Muscle of leg (tissue), 11 donors: ENCODE measurements around the gene NRG3. TPM values are rescaled to one million over a fixed set of nuclear protein-coding genes. Genes with fewer than 3 reads are reported as not detected.

ENCODE experiments used
- DNase-seq: peaks from one replicate; pipeline ENCODE4 v3.0.0; 2013
- H3K27ac ChIP-seq: one replicate; pipeline ENCODE4 v1.5.1; 2013; ENCODE audit warnings: mild to moderate bottlenecking, low read length, control low read depth
- H3K27me3 ChIP-seq: one replicate; pipeline ENCODE4 v1.6.1; 2013; ENCODE audit warnings: low read length; ENCODE audit not compliant: control insufficient read depth, insufficient read depth
- H3K36me3 ChIP-seq: one replicate; pipeline ENCODE4 v1.6.1; 2013; ENCODE audit warnings: low read length; ENCODE audit not compliant: control insufficient read depth, insufficient read depth
- H3K4me1 ChIP-seq: one replicate; pipeline ENCODE4 v1.6.1; 2013; ENCODE audit warnings: low read length; ENCODE audit not compliant: control insufficient read depth, insufficient read depth
- H3K4me3 ChIP-seq: one replicate; pipeline ENCODE4 v1.5.1; 2013; ENCODE audit warnings: low read length, control low read depth
- H3K9me3 ChIP-seq: replicated peaks from 2 replicates; pipeline ENCODE4 v1.6.1; 2013; ENCODE audit warnings: low read depth, low read length; ENCODE audit not compliant: control insufficient read depth
- WGBS: methylation state at CpG from one replicate; pipeline ENCODE4 v1.1.5; 2013; ENCODE audit warnings: missing lambda C conversion rate; ENCODE audit not compliant: insufficient coverage; 5-methylcytosine and 5-hydroxymethylcytosine counted together
- polyA plus RNA-seq, 8 donors: library from polyadenylated mRNA; unstranded; fragments of 120-200 nt; gene quantifications; one replicate each; pipeline versions ENCODE4 v1.2.1 to v1.2.3, GENCODE V29; 2013; ENCODE audit warnings: inconsistent platforms in 1 of 8, low replicate concordance in 1 of 8; ENCODE audit not compliant: insufficient read length in 8 of 8, insufficient read depth in 1 of 8
- total RNA-seq: library from RNA; stranded (reverse); fragments of 120-200 nt; gene quantifications from one replicate; pipeline ENCODE4 v1.2.4, GENCODE V29; 2013

The NRG3 gene
- total and polyA plus RNA-seq, 9 donors, result 0.04 to 0.60 (median 0.18) TPM

DNA sequence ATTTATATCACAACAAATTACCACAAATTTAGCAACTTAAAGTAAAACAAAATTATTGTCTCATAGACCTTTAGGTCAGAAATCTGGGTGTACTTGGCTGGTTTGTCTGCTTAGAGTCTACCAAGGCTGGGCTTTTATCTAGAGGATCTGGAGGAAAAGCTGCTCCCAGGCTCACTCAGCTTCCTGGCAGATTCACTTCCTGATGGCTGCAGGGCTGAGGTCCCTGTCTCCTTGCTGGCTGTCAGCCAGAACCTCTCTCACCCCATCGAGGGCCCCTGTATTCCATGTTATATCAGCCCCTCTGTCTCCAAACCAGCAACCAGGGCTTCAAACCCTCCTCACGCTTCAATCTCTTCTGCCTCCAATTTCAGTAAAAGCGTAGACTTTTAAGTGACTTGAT, 734.9 kb downstream of the NRG3 start:
- 10% methylated on average over 1 of the region's 3 CpGs for WGBS
- peaks cover 2% of the 10 kb centered on the region for H3K9me3 ChIP-seq

DNA sequence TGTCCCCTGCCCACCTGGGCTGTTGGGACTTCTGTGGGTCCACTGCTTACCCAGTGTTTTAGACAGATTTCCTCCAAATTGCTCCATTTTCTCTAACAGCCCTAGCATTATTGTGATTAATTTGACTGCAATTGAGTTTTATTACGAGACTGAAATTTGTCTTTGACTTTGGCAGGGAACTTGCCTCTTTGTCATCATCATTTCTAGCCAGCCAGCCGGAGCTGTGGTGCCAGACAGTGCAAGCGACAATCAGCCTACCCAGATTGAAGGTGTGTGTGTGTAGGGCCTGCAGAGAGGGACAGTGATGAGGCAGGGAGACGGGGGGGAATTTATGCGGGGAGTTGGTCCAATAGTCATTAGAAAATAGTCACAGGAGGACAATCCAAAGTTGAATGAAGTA, 743.0 kb downstream of the NRG3 start:
- H3K4me1 ChIP-seq, result no peaks in the 10 kb centered on the region
- no peak overlapping the region for H3K27ac ChIP-seq
- H3K4me3 ChIP-seq, result no peak overlapping the region
- WGBS, result no CpG with 5 or more reads among the region's 5 CpGs
- DNase-seq, result no peak
- no peaks in the 10 kb centered on the region for H3K9me3 ChIP-seq
- H3K27me3 ChIP-seq, result no peaks in the 10 kb centered on the region
- no peaks in the 10 kb centered on the region for H3K36me3 ChIP-seq

More for the DNA sequence above, 734.9 kb downstream of the NRG3 start:
- no peaks in the 10 kb centered on the region for H3K27me3 ChIP-seq
- H3K4me1 ChIP-seq, result no peaks in the 10 kb centered on the region
- H3K36me3 ChIP-seq, result no peaks in the 10 kb centered on the region
- H3K27ac ChIP-seq, result no peak overlapping the region
- no peak for DNase-seq
- H3K4me3 ChIP-seq, result no peak overlapping the region

DNA sequence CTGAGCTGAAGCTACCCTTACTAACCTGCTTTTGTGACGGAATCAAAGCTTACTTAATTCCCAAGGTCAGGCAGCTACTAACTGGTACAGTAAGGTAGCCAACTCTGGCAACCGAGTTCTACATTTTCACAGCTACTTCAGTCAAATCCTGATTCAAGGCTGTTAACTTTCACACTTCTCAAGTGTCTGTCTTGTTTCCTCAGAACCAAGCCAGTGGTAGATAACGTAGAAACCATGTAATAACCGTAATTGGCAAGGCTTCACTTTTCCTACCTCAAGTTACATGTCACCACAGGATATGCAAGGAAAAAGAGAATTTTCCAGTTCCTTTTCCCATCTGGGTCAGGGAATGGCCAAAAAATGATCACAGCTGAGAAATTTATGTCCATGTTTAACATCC, 746.7 kb downstream of the NRG3 start:
- no peaks in the 10 kb centered on the region for H3K27me3 ChIP-seq
- H3K27ac ChIP-seq, result no peak overlapping the region
- H3K9me3 ChIP-seq, result no peaks in the 10 kb centered on the region
- no peak for DNase-seq
- no peaks in the 10 kb centered on the region for H3K36me3 ChIP-seq
- 33% methylated on average over 3 of the region's 4 CpGs for WGBS
- H3K4me1 ChIP-seq, result no peaks in the 10 kb centered on the region
- no peak overlapping the region for H3K4me3 ChIP-seq

DNA sequence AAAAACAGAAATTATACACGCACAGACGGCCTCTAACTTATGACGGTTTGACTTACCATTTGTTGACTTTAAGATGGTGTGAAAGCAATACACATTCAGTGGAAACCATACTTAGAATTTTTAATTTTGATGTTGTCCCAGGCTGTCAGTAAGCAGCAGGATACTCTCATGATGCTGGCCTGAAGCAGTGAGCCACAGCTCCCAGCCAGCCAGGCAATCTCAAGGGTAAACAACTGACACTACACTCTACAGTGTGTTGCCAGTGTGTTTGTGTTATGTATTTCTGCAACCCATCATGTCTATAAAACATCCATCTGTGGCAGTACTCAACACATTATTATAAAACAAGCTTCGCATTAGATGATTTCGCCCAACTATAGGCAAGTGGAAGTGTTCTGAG, 747.5 kb downstream of the NRG3 start:
- no peaks in the 10 kb centered on the region for H3K4me1 ChIP-seq
- H3K9me3 ChIP-seq, result no peaks in the 10 kb centered on the region
- no peak overlapping the region for H3K4me3 ChIP-seq
- no peaks in the 10 kb centered on the region for H3K27me3 ChIP-seq
- no peak for DNase-seq
- H3K27ac ChIP-seq, result no peak overlapping the region
- no CpG with 5 or more reads among the region's 5 CpGs for WGBS
- H3K36me3 ChIP-seq, result no peaks in the 10 kb centered on the region

DNA sequence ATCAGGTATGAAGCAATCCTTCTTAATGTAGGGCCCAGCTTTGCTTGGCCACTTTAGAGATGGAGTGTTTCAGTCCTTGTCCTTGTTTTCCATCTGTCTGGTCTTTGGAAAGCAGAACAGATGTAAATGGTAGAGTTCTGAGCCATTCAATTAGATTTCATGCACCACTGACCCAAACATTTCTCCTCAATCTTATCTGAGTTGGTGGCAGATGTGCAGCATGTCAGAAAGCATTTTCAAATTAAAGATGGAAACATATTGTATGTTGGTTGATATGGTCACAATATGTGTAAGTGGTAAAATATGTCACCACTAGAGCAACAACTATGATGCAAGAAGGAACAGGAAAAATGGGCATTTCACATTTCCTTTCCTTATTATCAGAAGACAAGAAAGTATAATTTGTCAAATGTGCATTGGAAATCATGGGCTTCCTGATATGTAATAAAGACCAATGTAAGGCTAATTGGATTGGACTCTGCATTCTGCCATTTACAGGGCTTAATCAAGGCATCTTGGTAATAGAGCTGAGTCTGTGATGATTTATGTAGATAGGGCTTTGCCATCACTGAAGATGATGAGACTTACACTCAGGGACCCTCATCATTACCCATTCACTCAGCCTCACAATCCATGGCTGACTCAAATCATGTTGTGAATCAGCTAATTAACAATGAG, 750.7 kb downstream of the NRG3 start:
- H3K36me3 ChIP-seq, result no peaks in the 10 kb centered on the region
- no peak overlapping the region for H3K4me3 ChIP-seq
- no peaks in the 10 kb centered on the region for H3K4me1 ChIP-seq

DNA sequence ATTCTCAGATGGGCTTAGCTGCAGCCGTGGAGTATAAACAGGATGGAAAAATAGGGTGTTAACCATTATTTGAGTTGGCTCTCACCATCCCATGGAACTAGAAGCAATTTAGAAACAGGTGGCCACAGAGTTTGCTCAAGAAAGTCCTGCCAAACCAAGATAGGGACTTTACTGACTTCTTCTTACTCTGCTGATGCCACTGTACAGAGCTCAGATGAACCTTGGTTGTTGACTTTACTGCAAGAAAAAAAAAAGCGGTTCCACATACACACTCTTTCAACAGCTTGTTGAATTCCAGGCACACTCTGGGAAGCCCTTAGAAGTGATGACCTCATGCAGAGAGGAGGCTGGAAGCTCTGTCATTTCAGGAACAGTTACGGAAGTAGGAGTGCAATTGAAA, 753.4 kb downstream of the NRG3 start:
- Histone ChIP-seq H3K4me1 (no peaks in the 10 kb centered on the region), H3K27me3 (no peaks in the 10 kb centered on the region), H3K4me3 (no peak overlapping the region), H3K27ac (no peak overlapping the region), H3K9me3 (no peaks in the 10 kb centered on the region), H3K36me3 (no peaks in the 10 kb centered on the region)
- WGBS, result no CpG with 5 or more reads among the region's 3 CpGs
- peak; percentile 14 for DNase-seq

More for the DNA sequence above, 750.7 kb downstream of the NRG3 start:
- Histone ChIP-seq H3K27me3 (no peaks in the 10 kb centered on the region), H3K9me3 (no peaks in the 10 kb centered on the region), H3K27ac (no peak overlapping the region)
- DNase-seq, result no peak

DNA sequence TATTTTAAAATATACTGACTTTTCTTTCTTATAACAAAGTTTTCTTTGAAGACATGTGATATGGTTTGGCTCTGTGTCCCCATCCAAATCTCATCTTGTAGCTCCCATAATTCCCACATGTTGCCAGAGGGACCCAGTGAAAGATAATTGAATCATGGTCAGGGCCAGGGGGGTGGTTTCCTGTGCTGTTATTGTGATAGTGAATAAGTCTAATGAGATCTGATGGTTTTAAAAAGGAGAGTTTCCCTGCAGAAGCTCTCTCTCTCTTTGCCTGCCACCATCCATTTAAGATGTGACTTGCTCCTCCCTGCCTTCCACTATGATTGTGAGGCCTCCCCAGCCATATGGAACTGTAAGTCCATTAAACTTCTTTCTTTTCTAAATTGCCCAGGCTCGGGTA, 768.1 kb downstream of the NRG3 start:
- no peaks in the 10 kb centered on the region for H3K36me3 ChIP-seq
- WGBS, result no CpG with 5 or more reads among the region's 1 CpG
- H3K27me3 ChIP-seq, result no peaks in the 10 kb centered on the region
- no peak overlapping the region for H3K4me3 ChIP-seq
- no peaks in the 10 kb centered on the region for H3K9me3 ChIP-seq
- no peak for DNase-seq
- no peak overlapping the region for H3K27ac ChIP-seq
- H3K4me1 ChIP-seq, result no peaks in the 10 kb centered on the region

DNA sequence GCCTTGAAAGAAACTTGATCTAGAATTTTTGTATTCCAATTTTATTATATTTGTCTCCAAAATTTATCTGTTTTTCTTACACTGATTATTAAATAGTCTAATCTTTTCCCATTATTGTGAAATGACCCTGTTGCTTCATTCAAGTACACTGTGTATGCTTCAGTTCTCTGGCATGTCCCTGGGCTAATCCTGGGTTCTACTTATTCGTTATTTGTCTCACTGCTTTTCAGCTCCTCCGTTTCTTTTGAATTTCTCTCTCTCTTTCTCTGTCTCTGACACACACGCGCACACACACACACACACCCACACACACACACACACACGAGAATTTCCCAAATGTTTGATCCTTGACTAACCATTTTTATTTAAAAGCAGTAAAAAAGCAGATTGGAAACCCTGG, 768.6 kb downstream of the NRG3 start:
- H3K36me3 ChIP-seq, result no peaks in the 10 kb centered on the region
- H3K27ac ChIP-seq, result no peak overlapping the region
- no peak for DNase-seq
- H3K9me3 ChIP-seq, result no peaks in the 10 kb centered on the region
- 55% methylated on average over 2 of the region's 5 CpGs for WGBS
- H3K4me3 ChIP-seq, result no peak overlapping the region
- H3K27me3 ChIP-seq, result no peaks in the 10 kb centered on the region
- no peaks in the 10 kb centered on the region for H3K4me1 ChIP-seq

DNA sequence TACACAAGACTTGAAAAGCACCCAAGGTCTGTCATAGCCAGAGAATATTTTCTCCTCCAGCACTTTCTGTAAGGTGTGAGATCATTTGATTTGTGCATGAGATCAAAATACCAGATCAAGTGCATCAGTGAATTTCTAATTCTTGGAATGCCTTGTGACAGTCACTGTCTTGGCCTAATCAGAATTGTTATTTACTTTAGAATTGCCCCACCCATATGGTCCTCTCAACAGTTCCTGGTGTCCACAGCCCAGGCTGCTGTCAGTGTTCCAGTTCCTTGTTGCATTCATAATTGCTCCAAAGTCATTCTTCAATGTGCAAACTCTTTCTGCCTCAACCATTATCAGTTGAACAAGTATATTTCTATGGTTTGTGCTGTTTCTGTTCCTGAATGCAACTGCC, 770.2 kb downstream of the NRG3 start:
- DNase-seq, result no peak
- Histone ChIP-seq H3K4me3 (no peak overlapping the region), H3K4me1 (no peaks in the 10 kb centered on the region), H3K9me3 (no peaks in the 10 kb centered on the region), H3K27me3 (no peaks in the 10 kb centered on the region), H3K36me3 (no peaks in the 10 kb centered on the region), H3K27ac (no peak overlapping the region)

DNA sequence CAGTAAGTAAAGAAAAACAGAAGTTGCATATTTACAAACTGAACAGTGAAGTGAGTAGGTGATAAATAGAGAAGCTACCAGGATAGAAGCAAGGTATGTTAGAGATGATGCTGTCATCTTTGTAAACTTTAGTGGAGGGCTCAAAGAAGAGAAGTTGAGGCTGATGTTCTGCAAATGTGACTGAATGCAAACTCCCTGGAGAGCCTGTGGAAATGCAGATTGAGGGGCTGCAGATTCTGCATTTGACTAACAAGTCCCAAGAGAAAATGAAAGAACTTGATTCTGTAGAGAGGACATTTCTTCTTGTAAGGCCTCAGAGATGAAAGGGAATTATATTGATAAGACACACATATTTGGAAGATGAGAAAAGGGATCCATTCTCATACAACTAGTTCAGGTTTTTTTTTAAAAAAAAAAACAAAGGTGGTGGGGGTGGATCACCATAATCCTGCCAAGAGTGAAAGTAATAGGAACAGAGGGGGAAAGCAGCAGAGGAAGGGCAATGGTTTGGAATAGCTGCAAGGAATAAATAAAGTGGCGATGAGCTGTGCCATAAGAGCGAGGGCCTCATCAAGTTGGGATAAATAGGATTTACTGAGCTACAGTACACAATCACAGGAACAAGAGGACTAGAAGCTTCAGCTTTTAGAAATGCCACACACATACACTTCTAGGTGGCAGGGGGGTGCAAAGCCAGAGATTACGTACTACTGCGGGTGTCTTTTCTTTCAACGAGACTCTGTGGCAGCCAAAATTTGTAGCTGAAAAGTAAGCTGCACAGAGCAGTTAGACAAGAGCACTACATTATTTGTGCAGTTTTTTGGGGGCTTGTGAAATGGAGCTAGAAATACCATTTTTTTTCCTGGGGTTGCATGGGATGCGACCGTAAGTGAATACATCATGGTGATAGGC, 778.5 kb downstream of the NRG3 start:
- Histone ChIP-seq H3K9me3 (peaks cover 2% of the 10 kb centered on the region), H3K27ac (no peak overlapping the region), H3K4me3 (no peak overlapping the region), H3K27me3 (no peaks in the 10 kb centered on the region), H3K36me3 (no peaks in the 10 kb centered on the region), H3K4me1 (no peaks in the 10 kb centered on the region)
- no peak for DNase-seq
- 84% methylated on average over 3 of the region's 7 CpGs for WGBS
